8988T (cell line): ENCODE measurements around the gene MAL.

Experiments
- DNase-seq: peaks from one replicate; pipeline ENCODE4 v3.0.0; 2011

The MAL gene

DNA sequence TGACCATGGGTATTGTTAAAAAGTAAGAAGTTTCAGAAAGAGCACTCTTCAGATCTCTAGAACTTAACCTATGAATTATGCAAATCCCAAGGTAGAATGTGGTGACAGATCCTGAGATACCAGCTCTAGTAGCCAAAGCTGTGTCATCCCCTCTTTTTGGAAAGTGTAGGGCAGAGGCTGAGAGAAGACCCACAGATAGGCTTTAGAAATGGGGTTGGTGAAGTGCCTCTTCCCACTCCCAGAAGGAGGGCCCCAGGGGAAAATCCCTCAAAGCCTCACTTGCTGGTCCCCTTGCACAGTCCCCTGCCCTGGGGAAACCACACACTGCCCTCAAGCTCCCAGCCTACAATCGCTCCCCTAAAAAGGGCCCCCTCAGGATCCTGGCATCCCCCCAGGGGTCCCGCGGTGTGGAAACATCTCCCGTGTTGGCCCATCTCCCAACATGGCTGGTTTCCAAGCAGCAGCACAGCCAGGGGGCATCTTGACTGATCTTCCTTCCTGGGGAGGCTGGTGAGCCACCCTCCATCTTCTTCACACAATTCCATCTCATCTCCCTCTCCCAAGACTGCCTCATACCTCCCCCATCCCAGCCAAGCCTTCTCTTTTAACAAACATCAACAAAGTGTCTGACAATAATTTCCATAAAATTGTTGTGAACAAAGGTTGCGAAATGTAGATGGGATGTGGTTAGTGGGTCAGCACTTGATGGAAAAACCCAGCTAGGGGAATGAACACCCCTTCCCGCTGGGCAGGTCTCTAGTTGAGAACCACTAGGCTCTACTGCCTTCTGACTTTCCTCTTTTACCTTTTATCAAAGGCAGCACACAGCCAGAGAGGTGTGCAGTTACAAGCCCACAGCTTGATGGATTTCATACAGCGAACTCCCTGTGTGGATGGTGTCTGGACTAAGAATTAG lies 25.1 kb downstream of the MAL start:
- no peak for DNase-seq

DNA sequence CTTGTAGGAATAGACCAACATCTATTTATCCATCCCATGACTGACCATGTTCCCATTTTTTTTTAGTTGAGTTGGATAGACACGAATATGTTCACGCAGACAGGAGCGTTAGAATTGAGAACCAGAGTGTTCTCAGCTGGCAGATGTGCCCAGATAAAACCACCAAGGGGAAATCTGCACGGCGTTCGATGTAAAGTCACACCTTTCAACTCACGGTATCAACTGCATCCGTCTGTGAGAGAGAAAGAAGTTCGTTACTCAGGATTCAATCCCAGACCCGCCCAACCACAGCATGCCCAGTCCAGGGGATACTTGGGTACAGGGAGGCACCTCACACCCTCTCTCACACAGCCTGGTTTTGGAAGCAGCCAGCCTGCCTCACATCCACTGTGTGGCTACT lies 26.1 kb downstream of the MAL start:
- no peak for DNase-seq

DNA sequence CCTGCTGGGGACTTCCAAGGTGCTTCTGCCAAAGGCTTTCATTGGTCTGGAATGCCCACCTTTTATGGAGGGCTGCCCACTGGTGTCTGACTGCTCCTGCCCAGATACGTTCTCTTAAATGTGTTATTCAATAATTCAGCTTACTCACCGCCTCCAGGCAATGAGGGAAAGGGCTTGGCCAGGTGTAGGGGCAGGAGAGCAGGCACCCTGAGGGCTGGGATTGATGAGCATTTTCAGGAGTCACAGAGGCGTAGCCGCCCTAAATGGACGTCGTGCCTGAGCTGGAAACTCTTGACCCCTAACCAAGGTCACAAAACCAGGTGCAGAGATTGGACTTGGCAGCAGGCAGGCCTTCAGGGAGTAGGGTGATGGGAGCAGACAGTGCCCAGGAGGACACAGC lies 26.8 kb downstream of the MAL start:
- no peak for DNase-seq

GRCh38 chr2:95052804-95053479 lies 27.4 kb downstream of the MAL start:
- DNase-seq: no peak

DNA sequence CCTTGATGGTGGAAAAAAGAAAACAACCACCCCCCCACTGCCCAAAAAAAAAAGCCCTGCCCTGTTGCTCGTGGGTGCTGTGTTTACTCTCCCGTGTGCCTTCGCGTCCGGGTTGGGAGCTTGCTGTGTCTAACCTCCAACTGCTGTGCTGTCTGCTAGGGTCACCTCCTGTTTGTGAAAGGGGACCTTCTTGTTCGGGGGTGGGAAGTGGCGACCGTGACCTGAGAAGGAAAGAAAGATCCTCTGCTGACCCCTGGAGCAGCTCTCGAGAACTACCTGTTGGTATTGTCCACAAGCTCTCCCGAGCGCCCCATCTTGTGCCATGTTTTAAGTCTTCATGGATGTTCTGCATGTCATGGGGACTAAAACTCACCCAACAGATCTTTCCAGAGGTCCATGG lies 28.0 kb downstream of the MAL start:
- no peak for DNase-seq

GRCh38 chr2:95054016-95054415 lies 28.5 kb downstream of the MAL start:
- DNase-seq: no peak

GRCh38 chr2:95055262-95055661 lies 29.8 kb downstream of the MAL start:
- no peak for DNase-seq

GRCh38 chr2:95056044-95056443 lies 30.5 kb downstream of the MAL start:
- DNase-seq: no peak

DNA sequence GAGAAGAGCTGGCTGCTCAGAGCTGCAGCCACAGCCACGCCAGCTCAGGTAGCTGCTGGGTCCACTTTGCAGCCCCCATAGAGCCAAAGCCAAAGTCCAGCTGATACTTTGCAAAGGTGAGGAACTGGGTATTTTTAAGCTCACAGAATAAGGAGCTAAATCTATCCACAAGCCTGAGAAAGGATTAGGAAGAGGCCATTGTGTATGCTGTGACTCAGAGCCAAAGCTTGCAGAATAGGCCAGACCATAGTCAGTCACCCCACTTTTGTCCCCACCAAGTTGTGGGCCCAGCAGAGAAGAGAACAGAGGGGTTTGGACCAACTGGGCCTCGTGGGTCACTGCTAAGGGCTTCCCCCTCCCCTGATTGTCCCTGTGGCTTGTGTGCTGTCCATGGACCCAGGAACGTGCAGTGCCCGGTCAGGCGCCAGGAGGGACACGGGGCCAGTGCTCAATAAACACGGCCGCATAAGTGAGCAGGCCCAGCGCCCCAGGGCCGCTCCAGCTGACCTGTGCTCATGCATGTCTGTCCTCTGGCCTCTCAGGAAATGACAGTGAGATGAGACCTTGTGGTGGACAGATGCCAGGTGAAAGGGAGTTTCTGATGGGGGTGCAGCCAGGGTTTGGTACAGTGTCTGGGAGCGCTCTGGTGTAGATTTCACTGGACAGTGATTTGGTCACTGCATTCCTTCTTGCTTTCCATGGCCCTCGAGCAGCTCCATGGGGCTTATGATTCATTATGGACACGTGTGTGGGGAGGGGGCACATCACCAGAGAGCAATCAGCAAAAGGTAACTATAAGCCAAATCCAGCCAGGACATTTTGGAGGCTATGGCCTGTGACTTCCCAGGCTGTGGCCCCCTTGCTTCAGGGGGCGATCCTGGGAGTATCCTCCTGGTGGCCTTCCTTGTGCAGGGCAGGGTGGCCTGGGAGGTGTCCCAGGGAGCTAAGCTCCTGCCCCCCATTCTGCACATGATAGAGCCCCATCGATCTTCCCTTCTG lies 31.3 kb downstream of the MAL start:
- no peak for DNase-seq

DNA sequence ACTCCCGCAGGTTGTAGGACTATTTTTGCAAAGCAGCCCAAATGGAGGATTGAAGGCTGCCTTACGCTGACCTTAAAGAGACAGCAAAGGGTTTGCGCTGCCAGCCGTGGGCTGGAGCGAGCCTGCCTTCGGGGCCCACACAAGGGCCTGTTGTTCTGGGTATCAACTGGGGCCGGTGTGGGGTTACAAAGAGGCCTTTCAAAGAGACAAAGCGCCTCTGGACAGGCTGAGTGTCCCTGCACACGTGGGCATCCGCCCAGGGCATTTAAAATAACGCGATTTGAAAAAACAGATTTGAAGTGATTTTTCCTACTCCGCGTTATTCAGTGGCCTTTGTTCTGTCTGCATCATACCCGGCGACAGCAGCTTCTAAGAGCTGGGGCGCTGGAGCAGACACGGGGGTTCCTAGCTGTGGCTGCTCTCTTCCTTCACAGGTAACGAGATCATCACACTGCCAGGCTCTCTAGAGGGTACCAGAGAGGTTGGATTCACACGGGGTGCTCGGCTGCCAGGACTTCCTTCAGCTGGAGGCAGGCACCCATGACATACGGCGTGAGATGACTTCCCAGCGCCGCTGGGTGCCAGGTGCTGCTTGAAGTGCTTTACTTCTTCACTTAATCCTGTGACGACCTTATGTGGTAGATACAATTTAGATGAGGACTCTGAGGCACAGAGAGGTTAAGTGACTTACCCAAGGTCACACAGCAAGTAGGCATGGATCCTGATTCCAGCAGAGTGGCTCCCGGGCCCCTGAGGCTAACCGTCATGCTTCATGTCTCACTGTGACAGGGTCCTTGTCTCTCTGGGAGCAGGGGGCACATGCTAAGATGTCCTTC lies 32.2 kb downstream of the MAL start:
- peak; percentile 0 for DNase-seq

DNA sequence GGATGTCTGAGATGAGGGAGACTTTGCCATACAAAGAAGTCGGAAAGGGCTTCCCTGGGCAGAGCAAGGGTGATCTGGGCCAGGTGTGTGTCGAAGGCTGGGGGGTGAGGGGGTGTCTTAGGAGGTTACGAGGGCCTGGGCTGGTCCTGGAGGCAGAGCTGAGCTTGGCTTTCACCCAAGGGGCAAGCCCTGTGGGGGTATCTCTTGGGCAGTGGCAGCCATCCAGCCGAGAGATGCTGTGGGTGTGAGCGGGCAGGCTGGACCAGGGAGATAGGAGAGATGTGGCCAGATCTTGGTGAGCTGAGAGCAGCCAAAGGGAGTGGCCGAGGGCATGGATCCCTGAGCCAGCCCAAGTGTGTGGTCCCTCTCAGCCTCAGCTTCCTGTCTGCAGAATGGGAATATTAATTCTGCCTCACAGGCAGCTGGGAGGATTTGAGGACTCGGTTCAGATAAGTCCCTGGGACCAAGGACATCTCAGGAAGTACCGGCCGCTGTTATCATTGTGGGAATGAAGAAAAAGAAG lies 33.0 kb downstream of the MAL start:
- DNase-seq: no peak

- DNase-seq: no peak
Observed at GRCh38 chr2:95058989-95059641, 33.6 kb downstream of the MAL start.

- no peak for DNase-seq
Observed at GRCh38 chr2:95059656-95060370, 34.3 kb downstream of the MAL start.

DNA sequence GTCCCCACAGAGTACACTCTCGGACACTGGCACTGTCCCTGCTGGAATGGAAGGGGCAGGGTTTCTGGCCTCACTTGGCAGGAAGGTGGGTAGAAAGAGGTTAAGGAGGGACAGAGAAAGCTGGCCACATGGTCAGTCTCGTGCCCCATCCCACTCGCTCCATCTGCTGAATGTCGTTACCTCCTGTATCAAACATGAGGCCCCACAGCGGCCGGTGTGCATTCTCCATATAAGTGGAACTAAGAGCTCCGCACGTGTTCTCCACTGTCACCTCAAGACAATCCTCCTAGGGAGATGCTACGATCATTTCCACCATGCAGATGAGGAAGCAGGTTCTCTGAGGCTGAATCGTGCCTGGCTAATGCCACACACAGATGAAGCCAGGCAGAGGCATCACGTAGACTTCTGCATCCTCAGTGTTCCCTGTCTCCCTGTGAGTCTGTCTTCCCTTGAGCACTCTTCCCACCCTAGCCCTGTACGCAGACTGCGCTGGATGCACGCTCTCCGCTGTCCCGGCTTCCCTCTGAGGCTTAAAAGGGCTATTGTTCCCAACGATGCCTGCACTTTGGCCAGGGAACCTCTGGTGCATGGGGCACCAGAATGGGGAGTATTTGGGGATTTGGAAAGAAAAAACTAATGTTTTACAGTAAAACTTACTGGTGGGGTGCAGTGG lies 35.1 kb downstream of the MAL start:
- DNase-seq: no peak

DNA sequence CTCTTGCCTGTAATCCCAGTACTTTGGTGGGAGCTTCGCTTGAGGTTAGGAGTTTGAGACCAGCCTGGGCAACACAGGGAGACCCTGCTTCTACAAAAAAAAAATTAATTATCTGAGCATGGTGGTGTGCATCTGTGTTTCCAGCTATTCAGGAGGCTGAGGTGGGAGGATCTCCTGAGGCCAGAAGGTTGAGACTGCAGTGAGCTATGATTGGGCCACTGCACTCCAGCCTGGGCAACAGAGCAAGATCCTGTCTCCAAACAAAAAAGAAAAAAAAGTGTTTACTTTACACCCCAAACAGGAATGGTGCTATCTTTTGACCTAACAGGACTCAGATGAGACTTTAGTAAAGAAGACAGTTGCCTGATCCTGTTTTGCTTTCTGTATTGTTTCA lies 35.6 kb downstream of the MAL start:
- no peak for DNase-seq

DNA sequence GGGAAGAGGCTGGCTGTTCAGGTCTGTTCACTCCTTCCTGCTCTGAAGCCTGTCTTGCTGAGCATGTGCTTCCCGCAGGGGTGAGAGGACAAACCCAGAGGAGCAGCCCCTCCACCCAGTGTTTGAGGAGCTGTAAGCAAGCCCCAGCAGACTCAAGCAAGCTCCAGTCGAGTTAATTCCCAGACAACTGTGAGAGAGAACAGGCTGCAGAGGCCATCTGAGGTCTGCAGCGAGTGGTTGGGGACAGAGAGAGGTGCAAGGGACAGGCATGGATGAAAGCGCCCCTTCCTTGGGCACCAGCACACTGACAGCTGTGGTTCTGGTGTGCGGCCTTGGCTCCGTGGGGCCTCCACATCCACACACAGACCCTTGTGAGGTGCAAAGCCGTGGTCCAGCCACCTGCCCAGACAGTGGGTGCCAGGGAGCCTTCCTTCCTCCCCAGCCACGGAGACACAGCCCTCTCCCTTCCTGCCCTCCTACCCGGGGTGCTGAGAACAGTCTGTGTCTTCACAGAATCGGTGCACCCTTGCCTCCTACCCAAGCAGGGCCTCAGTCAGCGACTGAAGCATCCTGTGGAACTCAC lies 36.2 kb downstream of the MAL start:
- DNase-seq: no peak

- DNase-seq: no peak
Observed at GRCh38 chr2:95062242-95063085, 37.0 kb downstream of the MAL start.

- DNase-seq: no peak
Observed at GRCh38 chr2:95063086-95063958, 37.8 kb downstream of the MAL start.
